PFSK-1 (cell line): Measurements from ENCODE around the gene TRIM45.

Experiments
- REST ChIP-seq, 2 experiments: IDR thresholded peaks; 2 replicates each; pipeline versions ENCODE4 v1.6.1 to v1.8.0; 2011 to 2012; ENCODE audit warnings: low read depth in 2 of 2, low read length in 2 of 2, control low read depth in 1 of 2, inconsistent platforms in 1 of 2, mild to moderate bottlenecking in 1 of 2, moderate library complexity in 1 of 2; ENCODE audit not compliant: insufficient read depth in 1 of 2
- SIN3A ChIP-seq: IDR thresholded peaks from 2 replicates; pipeline ENCODE4 v1.6.1; 2012; ENCODE audit warnings: mild to moderate bottlenecking, low read length, moderate library complexity, borderline replicate concordance; ENCODE audit not compliant: insufficient read depth
- TAF1 ChIP-seq: IDR thresholded peaks from 2 replicates; pipeline ENCODE4 v1.6.1; 2012; ENCODE audit warnings: low read length, control low read depth, borderline replicate concordance; ENCODE audit not compliant: insufficient read depth

- TF ChIP-seq SIN3A (no peak), TAF1 (no peak), REST (IDR thresholded peaks at IDR 0.05; ENCODE audit: insufficient read depth in 1 of 2, low read depth in 2 of 2, low read length in 2 of 2) (no peak)
These were observed 27.5 kb downstream of the TRIM45 start for GRCh38 chr1:117093870-117094621.
